Keratinocyte (primary cell): ENCODE measurements around the gene AANAT. TPM values are rescaled to one million over a fixed set of nuclear protein-coding genes. Genes with fewer than 3 reads are reported as not detected.
A peak's percentile ranks its signal among the peaks of the same experiment; 100 is the strongest.

Experiments used
- DNase-seq: peaks from one replicate; pipeline ENCODE4 v3.0.0-alpha.2; 2011; ENCODE audit warnings: low read depth, missing footprints, low spot score
- FAIRE-seq: peaks from 2 replicates; lab custom pipeline; 2011; peaks lifted over from hg19 to GRCh38; lab: Jason Lieb, UNC
- H2AFZ ChIP-seq: 2 replicates; pipeline ENCODE4 v1.6.0; 2012; ENCODE audit warnings: low read length, control low read depth, inconsistent platforms; ENCODE audit not compliant: control insufficient read depth
- H3K27ac ChIP-seq: 2 replicates; pipeline ENCODE4 v1.5.1; 2011; ENCODE audit warnings: low read length; ENCODE audit not compliant: control insufficient read depth, insufficient read depth
- H3K27me3 ChIP-seq: 3 replicates; pipeline ENCODE4 v1.6.0; 2011; ENCODE audit warnings: low read length; ENCODE audit not compliant: control insufficient read depth, insufficient read depth; ENCODE audit errors: extremely low read depth
- H3K36me3 ChIP-seq, 2 experiments: 2 replicates in 1 of 2; 3 replicates in 1 of 2; pipeline ENCODE4 v1.5.1; 2011; ENCODE audit warnings: low read length in 2 of 2, mild to moderate bottlenecking in 1 of 2; ENCODE audit not compliant: control insufficient read depth in 2 of 2, insufficient read depth in 2 of 2; ENCODE audit errors: extremely low read depth in 1 of 2
- H3K4me1 ChIP-seq: 3 replicates; pipeline ENCODE4 v1.5.1; 2011; ENCODE audit warnings: low read length; ENCODE audit not compliant: control insufficient read depth, insufficient read depth; ENCODE audit errors: extremely low read depth
- H3K4me2 ChIP-seq: 3 replicates; pipeline ENCODE4 v1.6.0; 2011; ENCODE audit warnings: low read depth, low read length; ENCODE audit not compliant: control insufficient read depth, insufficient read depth; ENCODE audit errors: extremely low read depth
- H3K4me3 ChIP-seq, 3 experiments: fragments of 200-600 bp in 1 of 3; sonication (generic) in 1 of 3; 2 replicates in 2 of 3; 3 replicates in 1 of 3; pipeline ENCODE4 v1.5.1; 2011 to 2016; ENCODE audit warnings: low read length in 3 of 3, mild to moderate bottlenecking in 3 of 3, control low read depth in 2 of 3, inconsistent platforms in 1 of 3, low read depth in 1 of 3, mixed read lengths in 1 of 3, mixed run types in 1 of 3, moderate library complexity in 1 of 3; ENCODE audit not compliant: control insufficient read depth in 2 of 3, insufficient read depth in 2 of 3; ENCODE audit errors: extremely low read depth in 1 of 3
- H3K79me2 ChIP-seq: 2 replicates; pipeline ENCODE4 v1.6.0; 2012; ENCODE audit warnings: low read length; ENCODE audit not compliant: control insufficient read depth, insufficient read depth
- H3K9ac ChIP-seq: 3 replicates; pipeline ENCODE4 v1.6.0; 2011; ENCODE audit warnings: low read length; ENCODE audit not compliant: control insufficient read depth, insufficient read depth; ENCODE audit errors: extremely low read depth
- H3K9me1 ChIP-seq: 3 replicates; pipeline ENCODE4 v1.6.0; 2011; ENCODE audit warnings: low read length; ENCODE audit not compliant: control insufficient read depth, insufficient read depth; ENCODE audit errors: extremely low read depth
- H3K9me3 ChIP-seq: 2 replicates; pipeline ENCODE4 v1.5.1; 2012; ENCODE audit warnings: low read depth, low read length; ENCODE audit not compliant: control insufficient read depth
- H4K20me1 ChIP-seq: 3 replicates; pipeline ENCODE4 v1.6.0; 2011; ENCODE audit warnings: low read length; ENCODE audit not compliant: control insufficient read depth, insufficient read depth; ENCODE audit errors: extremely low read depth
- CTCF ChIP-seq, 3 experiments: IDR thresholded peaks in 1 of 3; conservative IDR thresholded peaks in 1 of 3; optimal IDR thresholded peaks in 1 of 3; 2 replicates in 2 of 3; 3 replicates in 1 of 3; pipeline versions ENCODE3 to v1.5.1; 2011; ENCODE audit warnings: low read length in 3 of 3, mild to moderate bottlenecking in 3 of 3, moderate library complexity in 2 of 3, control low read depth in 1 of 3, inconsistent platforms in 1 of 3; ENCODE audit not compliant: insufficient read depth in 2 of 3; ENCODE audit errors: extremely low read depth in 1 of 3
- EZH2 ChIP-seq: IDR thresholded peaks from one replicate; pipeline ENCODE4 v1.6.1; 2012; ENCODE audit warnings: inconsistent platforms, mild to moderate bottlenecking, low read length, moderate library complexity
- dilution Hi-C: fragments of 300-500 bp; cut with MboI; formaldehyde crosslinking; loops from one replicate; pipeline ENCODE4 v1.7.0; 2020; ENCODE audit warnings: low sequenced_read_pairs; ENCODE audit not compliant: extremely low pct_ligation_motif_present
- polyA plus RNA-seq, 5 experiments: library from polyadenylated mRNA; depleted of rRNA in 3 of 5; stranded (reverse) in 3 of 5; stranded (forward) in 1 of 5; unstranded in 1 of 5; fragments of >200 nt; gene quantifications; 1 replicate in 1 of 5; 2 replicates in 3 of 5; 3 replicates in 1 of 5; pipeline versions ENCODE4 v1.2.1 to v1.2.3, GENCODE V29; 2011 to 2012; ENCODE audit warnings: missing spikeins in 2 of 5, low read depth in 1 of 5, low replicate concordance in 1 of 5

The AANAT gene
- polyA plus RNA-seq, 1 donor (not counting 4 experiments of a cell fraction or from before 2014, with no cell fraction given), result not detected

DNA sequence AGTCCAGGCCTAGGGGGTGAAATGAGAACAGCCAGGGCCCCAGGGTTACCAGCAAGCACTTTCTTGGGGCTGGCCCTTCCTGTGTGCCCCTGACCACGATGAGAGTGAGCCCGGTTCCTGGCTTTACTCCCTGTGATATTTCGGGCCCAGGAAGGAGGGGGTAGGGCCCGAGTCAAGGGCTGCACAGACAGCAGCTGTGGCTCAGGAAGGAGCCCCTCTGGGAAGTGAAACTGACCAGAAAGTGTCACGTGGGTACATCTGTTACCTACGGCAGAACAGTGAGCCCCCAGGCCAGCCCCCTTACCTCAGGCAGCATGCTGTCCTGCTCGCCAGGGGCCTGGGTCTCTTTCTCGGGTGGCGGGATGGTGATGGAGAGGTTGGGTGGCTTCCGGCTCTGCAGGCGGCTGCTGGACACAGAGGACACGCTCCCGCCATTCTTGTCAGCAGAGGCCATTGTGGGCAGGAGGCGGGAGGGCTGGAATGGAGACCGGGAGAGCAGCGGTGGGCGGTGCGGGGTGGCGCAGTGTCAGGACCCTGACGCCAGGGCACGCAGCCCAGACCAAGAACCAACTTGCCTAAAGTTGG, 13.8 kb downstream of the AANAT start:
- no peaks in the 10 kb centered on the region for H3K9me3 ChIP-seq
- dilution Hi-C loops, result no loop called here
- DNase-seq (no peak), FAIRE-seq (no peak)
- no peak overlapping the region for H3K9ac ChIP-seq
- H3K36me3 ChIP-seq, result peaks cover 3 to 30% of the 10 kb centered on the region in 2 experiments
- TF ChIP-seq CTCF (optimal IDR thresholded peaks at IDR 0.05 in 1 of 3, IDR thresholded peaks at IDR 0.05 in 1 of 3, conservative IDR thresholded peaks at IDR 0.05 in 1 of 3; ENCODE audit: extremely low read depth in 1 of 3, insufficient read depth in 2 of 3, low read length in 3 of 3), result no peak
- TF ChIP-seq EZH2, result no peak
- H3K9me1 ChIP-seq, result no peaks in the 10 kb centered on the region
- no peaks in the 10 kb centered on the region for H3K79me2 ChIP-seq
- H3K4me3 ChIP-seq, result no peak overlapping the region
- H4K20me1 ChIP-seq, result no peaks in the 10 kb centered on the region
- H3K4me2 ChIP-seq, result no peak overlapping the region
- no peak overlapping the region for H3K27ac ChIP-seq
- no peaks in the 10 kb centered on the region for H3K27me3 ChIP-seq
- peaks cover 6% of the 10 kb centered on the region for H3K4me1 ChIP-seq
- no peak overlapping the region for H2AFZ ChIP-seq

DNA sequence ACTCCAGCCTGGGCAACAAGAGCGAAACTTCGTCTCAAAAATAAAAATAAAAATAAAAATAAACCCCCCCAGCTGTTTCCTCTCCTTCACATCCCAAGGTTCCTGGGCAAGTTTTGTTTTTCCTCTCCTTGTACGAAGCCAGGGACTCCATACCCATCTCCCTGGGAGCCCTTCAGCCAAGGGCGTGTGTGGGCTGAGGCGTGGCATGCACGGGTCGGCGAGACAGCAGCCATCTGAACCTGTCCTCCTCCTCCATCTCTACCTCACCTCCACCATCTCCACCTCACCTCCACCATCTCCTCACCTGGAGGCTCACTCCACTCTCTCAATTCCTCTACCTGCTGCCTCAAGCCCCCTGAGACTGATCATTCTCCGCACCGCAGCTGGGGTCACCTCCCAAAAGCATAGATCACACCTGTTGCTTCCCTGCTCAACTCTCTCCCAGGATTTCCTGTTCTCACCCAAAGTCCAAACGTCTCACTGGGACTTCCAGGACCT, 16.9 kb downstream of the AANAT start:
- no peaks in the 10 kb centered on the region for H4K20me1 ChIP-seq
- peak overlapping the region; percentile 41 for H2AFZ ChIP-seq
- H3K4me1 ChIP-seq, result peaks cover 6% of the 10 kb centered on the region
- TF ChIP-seq EZH2 (no peak), CTCF (optimal IDR thresholded peaks at IDR 0.05 in 1 of 3, IDR thresholded peaks at IDR 0.05 in 1 of 3, conservative IDR thresholded peaks at IDR 0.05 in 1 of 3; ENCODE audit: extremely low read depth in 1 of 3, insufficient read depth in 2 of 3, low read length in 3 of 3) (no peak)
- dilution Hi-C loops, result no loop called here
- H3K27ac ChIP-seq, result peak overlapping the region; percentile 48
- peak overlapping the region; percentile 76 for H3K4me2 ChIP-seq
- FAIRE-seq (no peak), DNase-seq (no peak)
- peaks cover under 1 to 15% of the 10 kb centered on the region in 2 experiments for H3K36me3 ChIP-seq
- H3K9me1 ChIP-seq, result no peaks in the 10 kb centered on the region
- peak overlapping the region in 1 of 3 experiments; percentile 36 for H3K4me3 ChIP-seq
- no peaks in the 10 kb centered on the region for H3K9me3 ChIP-seq
- H3K27me3 ChIP-seq, result no peaks in the 10 kb centered on the region
- no peak overlapping the region for H3K9ac ChIP-seq
- H3K79me2 ChIP-seq, result no peaks in the 10 kb centered on the region
